22Rv1 (cell line): ENCODE results near the gene PRKAR1B.

Experiments
- H3K27ac ChIP-seq: fragments of 450-650 bp; 2 replicates; pipeline ENCODE4 v1.5.1; 2017
- CTCF ChIP-seq: fragments of 450-650 bp; IDR thresholded peaks from 2 replicates; pipeline ENCODE4 v1.5.1; 2017; ENCODE audit warnings: mild to moderate bottlenecking
- ZFX ChIP-seq: fragments of 450-650 bp; IDR thresholded peaks from 2 replicates; pipeline ENCODE4 v1.6.1; 2017; ENCODE audit warnings: antibody characterized with exemption, borderline replicate concordance

The PRKAR1B gene

GRCh38 chr7:594920-595620, 132.0 kb downstream of the PRKAR1B start:
- H3K27ac ChIP-seq, result no peak overlapping the region
- TF ChIP-seq CTCF (no peak), ZFX (no peak)

DNA sequence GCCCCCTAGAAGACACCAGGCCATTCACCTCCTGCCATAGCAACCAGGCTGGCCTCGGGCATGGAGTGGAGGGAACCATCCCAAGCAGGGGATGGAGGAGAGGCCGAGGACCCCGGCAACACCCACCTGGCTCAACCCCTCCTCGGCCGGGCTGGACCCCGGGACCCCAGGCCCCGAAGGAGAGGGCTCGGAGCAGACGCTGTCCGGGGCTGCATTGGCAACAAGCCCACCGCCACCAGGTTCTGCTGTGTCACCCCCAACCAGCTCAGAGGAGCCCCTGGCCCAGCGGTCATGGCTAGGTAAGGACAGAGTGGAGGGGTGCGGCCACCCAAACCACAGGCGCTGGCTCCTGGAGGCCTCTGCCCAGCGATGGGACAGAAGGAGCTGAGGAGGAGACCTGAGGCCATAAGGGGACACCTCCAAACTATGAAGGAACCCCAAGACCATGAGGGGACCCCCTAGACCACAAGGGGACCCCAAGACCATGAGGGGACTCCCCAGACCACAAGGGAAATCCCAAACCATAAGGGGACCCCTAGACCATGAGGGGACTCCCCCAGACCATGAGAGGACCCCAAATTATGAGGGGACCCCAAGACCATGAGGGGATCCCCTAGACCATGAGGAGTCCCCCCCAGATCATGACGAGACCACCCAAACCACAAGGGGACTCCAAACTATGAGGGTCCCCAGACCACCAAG, 132.7 kb downstream of the PRKAR1B start:
- H3K27ac ChIP-seq, result no peak overlapping the region
- TF ChIP-seq ZFX (no peak), CTCF (no peak)

- no peak overlapping the region for H3K27ac ChIP-seq
Measured at GRCh38 chr7:593324-594115, 133.6 kb downstream of the PRKAR1B start.

DNA sequence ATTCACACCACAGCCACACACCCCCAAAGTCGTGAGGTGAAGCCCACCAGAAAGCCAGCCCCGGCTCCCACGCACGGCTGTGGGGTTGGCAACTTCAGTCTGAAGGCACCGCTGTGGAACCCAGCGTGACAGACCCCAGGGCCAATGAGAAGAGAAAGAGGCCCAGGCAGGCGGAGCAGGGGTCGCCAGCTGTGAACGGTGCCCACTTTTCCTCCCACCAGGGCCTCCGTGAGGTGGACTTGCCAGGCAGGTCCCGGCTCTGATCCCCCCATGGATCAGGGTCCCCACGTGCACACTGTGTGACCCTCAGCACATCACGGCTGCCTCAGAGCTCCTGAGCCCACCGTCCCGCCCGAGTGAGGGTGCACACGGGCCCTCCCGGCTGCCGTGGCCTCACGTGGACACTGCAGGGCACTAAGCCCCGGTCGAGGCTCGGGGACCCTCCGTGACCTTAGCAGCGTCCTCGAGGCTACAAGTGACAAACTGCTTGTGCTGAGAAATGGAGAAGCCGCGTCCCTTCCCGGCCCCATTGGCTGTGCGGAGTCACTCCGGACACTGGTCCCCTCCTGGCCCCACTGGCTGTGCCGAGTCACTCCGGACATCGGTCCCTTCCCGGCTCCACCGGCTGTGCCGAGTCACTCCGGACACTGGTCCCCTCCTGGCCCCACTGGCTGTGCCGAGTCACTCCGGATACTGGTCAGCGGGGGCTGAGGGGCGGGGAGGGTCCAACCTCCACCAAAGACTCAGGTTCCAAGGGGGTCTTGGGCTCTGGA, 135.0 kb downstream of the PRKAR1B start:
- H3K27ac ChIP-seq, result no peak overlapping the region
- TF ChIP-seq ZFX (no peak), CTCF (no peak)

More at GRCh38 chr7:593324-594115, 133.6 kb downstream of the PRKAR1B start:
- TF ChIP-seq CTCF (no peak), ZFX (no peak)

DNA sequence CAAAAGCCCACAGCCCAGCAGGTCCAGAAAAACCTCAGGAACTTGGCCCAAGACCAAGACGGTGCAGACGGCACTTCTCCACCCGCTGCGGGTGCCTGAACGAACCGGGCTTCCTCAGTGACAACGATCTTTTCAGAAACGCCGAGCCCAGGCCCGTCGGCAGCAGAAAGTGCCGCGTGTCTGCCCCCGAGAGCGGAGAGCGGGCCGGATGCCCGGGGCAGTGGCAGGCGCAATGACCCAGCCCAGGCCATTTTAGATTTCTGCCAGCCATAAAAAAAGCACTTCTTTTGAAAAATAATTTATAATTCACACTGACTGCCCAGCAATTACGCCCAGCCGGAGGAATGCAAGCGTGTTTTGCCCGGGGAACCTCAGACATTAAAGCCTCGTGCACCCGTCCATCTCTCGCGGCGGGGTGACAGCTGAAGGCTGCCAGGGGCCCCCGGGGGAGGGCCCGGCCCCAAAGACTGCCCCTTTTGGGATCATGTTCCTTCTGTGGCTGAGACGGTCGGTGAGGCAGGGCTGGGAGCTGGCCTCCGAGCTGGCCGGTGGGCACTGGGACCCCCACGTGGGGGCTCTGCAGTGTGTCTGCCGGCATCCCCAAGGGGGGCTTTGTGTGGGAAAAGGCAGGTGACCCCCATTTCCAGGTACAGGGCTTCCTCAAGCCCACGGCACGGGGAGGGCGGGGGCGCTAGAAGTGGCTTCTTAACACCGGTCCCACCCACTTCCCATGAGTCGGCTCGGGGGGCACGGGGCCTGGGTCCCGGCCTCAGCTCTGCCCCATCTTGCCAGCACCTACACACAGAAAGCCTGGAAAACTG, 136.1 kb downstream of the PRKAR1B start:
- no peak overlapping the region for H3K27ac ChIP-seq
- TF ChIP-seq ZFX (no peak), CTCF (no peak)
